ENCODE data around the gene AK4.
"Not testable (repeated sequence)": the region's sequence is repeated elsewhere in the genome, so short reads cannot be mapped to it uniquely, and the experiment has no call there.

The AK4 gene

DNA sequence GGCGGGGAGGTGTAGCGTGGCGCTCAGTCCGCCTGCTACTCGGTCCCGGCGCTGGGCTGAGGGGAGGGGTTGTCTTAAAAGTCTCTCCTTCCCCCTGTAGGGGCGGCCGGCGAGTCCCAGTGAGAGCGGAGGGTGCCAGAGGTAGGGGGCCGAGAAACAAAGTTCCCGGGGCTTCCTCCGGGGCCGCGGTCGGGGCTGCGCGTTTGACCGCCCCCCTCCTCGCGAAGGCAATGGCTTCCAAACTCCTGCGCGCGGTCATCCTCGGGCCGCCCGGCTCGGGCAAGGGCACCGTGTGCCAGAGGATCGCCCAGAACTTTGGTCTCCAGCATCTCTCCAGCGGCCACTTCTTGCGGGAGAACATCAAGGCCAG, at the start of gene AK4:
Gene AK4, plus strand, starts transcription at position 26 of the 370 bp plus-strand sequence. Its CDS starts 205 bp downstream, at position 231.
- DNase-seq (ENCODE audit: low read depth) = not testable (repeated sequence)

GRCh38 chr1:65103807-65104206, 44.2 kb upstream of the AK4 start:
- no peak for DNase-seq (ENCODE audit: low read depth)

- DNase-seq (ENCODE audit: low read depth) = no peak
These were observed 43.0 kb upstream of the AK4 start for GRCh38 chr1:65104854-65105534.

DNA sequence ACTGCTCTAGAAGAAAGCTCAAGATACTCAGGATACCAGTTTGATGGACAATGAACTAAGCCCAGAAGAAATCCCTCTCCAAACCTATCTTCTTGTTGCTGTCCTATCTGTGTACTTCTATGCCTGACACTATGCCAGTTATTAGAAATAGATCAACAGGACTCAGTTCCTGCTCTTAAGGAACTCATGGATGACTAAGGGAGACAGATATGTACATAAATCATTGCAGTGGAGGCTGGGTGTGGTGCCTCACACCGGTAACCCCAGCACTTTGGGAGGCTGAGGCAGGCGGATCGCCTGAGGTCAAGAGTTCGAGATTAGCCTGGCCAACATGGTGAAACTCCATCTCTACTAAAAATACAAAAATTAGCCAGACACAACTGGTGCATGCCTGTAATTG, 42.4 kb upstream of the AK4 start:
- peak; percentile 35 for DNase-seq (ENCODE audit: low read depth)

DNA sequence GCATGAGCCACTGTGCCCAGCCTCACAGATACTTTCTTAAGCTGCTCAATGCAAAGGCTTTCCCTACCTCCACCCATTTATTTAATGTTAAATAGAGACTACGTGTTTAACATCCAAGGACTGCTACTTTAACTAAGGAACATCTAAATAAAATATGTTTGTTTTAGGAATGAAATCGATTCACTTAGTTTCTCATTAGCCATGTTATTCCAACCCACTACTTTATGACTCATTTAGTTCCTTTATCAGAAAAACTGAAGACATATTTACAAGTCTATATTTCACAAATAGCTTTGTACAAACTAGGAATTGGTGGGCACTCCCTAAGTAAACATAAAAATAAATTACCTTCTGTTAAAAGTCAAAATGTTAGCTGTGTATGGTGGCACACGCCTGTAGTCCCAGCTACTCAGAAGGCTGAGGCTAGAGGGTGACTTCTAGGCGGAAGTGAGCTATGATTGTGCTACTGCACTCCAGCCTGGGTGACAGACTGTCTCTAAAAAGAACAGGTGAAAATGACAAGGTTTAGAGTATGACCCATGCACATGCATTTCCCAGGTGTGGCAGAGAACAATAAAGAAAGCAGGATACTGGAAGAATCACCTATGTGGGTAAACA, 39.9 kb upstream of the AK4 start:
- DNase-seq (ENCODE audit: low read depth) = no peak

- no peak for DNase-seq (ENCODE audit: low read depth)
These were observed 38.5 kb upstream of the AK4 start for GRCh38 chr1:65109487-65109886.

GRCh38 chr1:65112811-65113210, 35.2 kb upstream of the AK4 start:
- no peak for DNase-seq (ENCODE audit: low read depth)

- DNase-seq (ENCODE audit: low read depth) = no peak
These were observed 34.7 kb upstream of the AK4 start for GRCh38 chr1:65113298-65113697.

DNA sequence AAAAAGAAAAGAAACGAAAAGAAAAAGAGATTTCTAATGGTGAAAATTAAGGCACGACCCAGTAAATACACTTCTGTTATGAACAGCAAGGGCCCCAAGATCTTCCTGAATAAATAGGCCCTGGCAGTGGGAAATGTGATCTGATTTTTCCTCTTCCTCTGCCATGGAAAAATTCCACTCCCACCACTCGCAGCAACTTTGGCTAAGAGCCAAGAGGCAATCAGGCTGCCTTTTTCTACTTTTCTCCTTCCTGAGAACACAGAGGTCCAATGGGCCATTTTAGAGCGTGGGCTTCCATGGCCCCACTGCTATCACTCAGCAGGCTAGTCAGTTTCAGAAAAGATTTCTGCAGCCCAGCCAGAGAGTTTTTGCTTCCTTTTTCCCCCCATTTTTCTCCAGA, 33.7 kb upstream of the AK4 start:
- no peak for DNase-seq (ENCODE audit: low read depth)

GRCh38 chr1:65119951-65120350, 28.1 kb upstream of the AK4 start:
- DNase-seq (ENCODE audit: low read depth) = peak; percentile 36

GRCh38 chr1:65129104-65129503, 18.9 kb upstream of the AK4 start:
- DNase-seq (ENCODE audit: low read depth) = not testable (repeated sequence)

GRCh38 chr1:65138524-65138923, 9.5 kb upstream of the AK4 start:
- DNase-seq (ENCODE audit: low read depth) = no peak

DNA sequence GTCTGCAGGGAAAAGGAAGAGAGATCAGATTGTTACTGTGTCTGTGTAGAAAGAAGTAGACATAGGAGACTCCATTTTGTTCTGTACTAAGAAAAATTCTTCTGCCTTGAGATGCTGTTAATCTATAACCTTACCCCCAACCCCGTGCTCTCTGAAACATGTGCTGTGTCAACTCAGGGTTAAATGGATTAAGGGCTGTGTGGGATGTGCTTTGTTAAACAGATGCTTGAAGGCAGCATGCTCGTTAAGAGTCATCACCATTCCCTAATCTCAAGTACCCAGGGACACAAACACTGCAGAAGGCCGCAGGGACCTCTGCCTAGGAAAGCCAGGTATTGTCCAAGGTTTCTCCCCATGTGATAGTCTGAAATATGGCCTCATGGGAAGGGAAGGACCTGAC, 8.2 kb upstream of the AK4 start:
- not testable (repeated sequence) for DNase-seq (ENCODE audit: low read depth)

- DNase-seq (ENCODE audit: low read depth) = peak; percentile 59
These were observed 6.6 kb upstream of the AK4 start for GRCh38 chr1:65141394-65141793.

DNA sequence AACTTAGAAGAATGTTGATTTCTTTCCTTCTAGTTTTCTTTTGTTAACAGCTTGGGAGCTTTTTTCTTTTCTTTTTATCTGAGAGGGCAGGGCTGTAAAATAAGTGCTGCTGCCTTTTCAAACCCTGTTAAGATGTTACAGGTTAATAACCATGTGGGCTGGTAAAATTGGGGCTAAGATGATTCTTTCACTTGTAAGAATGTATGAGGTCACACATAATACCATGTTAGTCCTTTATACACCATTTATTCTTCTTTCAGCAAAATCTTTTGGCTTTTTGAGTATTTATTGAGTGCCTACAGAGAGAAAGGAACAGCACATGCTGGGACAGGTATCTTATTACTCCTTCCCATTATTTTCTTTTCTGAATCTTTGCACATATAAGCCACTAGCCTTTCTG, 6.1 kb upstream of the AK4 start:
- DNase-seq (ENCODE audit: low read depth) = no peak

GRCh38 chr1:65143112-65143658, 4.8 kb upstream of the AK4 start:
- DNase-seq (ENCODE audit: low read depth) = not testable (repeated sequence)

DNA sequence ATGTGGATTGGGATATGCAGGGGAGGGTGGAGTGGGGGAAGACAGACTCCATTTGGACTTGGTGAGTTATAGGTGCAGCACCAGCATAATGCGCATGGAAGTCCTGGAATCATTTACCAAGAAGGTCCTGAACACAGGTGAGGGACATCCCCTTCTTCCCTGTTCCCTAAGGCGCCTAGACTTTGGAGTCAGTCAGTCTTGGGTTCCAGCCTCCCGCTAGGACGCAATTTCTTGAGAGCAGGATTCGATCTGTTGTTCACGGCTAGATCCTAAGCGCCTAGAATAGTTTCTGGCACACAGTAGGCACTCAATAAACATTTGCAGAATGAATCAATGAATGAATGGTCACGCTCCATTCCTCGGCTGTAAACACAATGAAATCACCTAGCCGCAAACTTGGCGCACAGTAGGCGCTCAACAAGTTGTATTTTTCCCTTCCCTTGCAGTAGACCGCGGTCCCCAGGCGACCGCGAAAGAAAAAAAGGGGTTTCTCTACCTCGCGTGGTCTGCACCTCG, 1.0 kb upstream of the AK4 start:
- DNase-seq (ENCODE audit: low read depth) = peak; percentile 26

GRCh38 chr1:65147424-65148177, 402 bp upstream of the AK4 start:
- peak; percentile 39 for DNase-seq (ENCODE audit: low read depth)

- peak; percentile 58 for DNase-seq (ENCODE audit: low read depth)
These were observed 746 bp downstream of the AK4 start for GRCh38 chr1:65148548-65149350.

GRCh38 chr1:65149351-65150107, 1.5 kb downstream of the AK4 start:
- peak; percentile 4 for DNase-seq (ENCODE audit: low read depth)

DNA sequence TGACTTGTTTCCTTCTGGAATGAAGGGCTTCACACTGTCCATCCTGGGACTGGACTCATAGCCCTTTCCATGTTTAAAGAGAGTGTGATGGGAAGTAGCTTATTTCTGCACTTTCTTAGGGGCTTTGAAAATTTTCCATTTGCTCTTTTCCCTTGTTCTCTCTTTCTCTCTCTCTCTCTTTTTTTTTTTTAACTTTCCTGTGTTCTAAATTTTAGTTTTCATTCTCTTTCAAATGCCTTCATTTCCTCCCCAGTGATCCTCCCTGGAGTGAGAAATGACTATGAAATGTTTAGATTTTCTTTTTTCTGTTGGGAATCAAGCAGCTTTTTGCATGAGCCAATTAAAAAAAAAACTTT, 2.1 kb downstream of the AK4 start:
- DNase-seq (ENCODE audit: low read depth) = no peak
